ENCODE data around the gene USF3.

GRCh38 chr3:113615976-113616375 lies 80.5 kb downstream of the USF3 start:
- TF ChIP-seq CTCF (IDR thresholded peaks at IDR 0.05) (no peak), POLR2AphosphoS5 (IDR thresholded peaks at IDR 0.05) (no peak), EP300 (IDR thresholded peaks at IDR 0.05) (no peak), POLR2A (IDR thresholded peaks at IDR 0.05) (no peak)

All from stomach (tissue), 4 donors.